Adrenal gland (tissue), 5 donors: ENCODE measurements around the gene TRIO.
"Not testable (repeated sequence)": the region's sequence is repeated elsewhere in the genome, so short reads cannot be mapped to it uniquely, and the experiment has no call there.

ENCODE experiments used
- POLR2A ChIP-seq, 2 donors: fragments of 450-650 bp; IDR thresholded peaks; one replicate each; pipeline ENCODE4 v1.6.1; 2017; ENCODE audit warnings: antibody characterized with exemption in 2 of 2, mild to moderate bottlenecking in 2 of 2, moderate library complexity in 1 of 2
- TF ChIP-seq, protein P1 (sequence below), 6 experiments: fragments of 450-650 bp in 4 of 6; fragments of 200-600 bp in 2 of 6; sonication (generic) in 1 of 6; IDR thresholded peaks; 1 replicate in 5 of 6; 2 replicates in 1 of 6; pipeline versions ENCODE4 v1.5.1 to v1.8.0; 2016 to 2021; ENCODE audit warnings: antibody characterized with exemption in 6 of 6, mild to moderate bottlenecking in 2 of 6, moderate library complexity in 1 of 6
- donor health status: DM: no; HTN: no; CAD: no.

DNA sequence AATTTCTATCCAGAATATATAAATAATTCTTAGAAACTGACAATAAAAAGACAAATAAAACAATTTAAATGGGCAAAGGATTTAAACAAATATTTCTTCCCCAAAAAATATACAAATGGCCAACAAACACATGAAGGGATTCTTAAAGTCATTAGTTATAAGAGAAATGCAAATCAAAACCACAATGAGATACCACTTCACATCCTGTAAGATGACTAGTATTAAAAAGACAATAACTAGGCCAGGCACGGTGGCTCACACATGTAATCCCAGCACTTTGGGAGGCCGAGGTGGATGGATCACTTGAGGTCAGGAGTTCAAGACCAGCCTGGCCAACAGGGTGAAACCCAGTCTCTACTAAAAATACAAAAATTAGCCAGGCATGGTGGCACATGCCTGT, 45.8 kb upstream of the TRIO start:
- TF ChIP-seq, protein P1, sequence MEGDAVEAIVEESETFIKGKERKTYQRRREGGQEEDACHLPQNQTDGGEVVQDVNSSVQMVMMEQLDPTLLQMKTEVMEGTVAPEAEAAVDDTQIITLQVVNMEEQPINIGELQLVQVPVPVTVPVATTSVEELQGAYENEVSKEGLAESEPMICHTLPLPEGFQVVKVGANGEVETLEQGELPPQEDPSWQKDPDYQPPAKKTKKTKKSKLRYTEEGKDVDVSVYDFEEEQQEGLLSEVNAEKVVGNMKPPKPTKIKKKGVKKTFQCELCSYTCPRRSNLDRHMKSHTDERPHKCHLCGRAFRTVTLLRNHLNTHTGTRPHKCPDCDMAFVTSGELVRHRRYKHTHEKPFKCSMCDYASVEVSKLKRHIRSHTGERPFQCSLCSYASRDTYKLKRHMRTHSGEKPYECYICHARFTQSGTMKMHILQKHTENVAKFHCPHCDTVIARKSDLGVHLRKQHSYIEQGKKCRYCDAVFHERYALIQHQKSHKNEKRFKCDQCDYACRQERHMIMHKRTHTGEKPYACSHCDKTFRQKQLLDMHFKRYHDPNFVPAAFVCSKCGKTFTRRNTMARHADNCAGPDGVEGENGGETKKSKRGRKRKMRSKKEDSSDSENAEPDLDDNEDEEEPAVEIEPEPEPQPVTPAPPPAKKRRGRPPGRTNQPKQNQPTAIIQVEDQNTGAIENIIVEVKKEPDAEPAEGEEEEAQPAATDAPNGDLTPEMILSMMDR (IDR thresholded peaks at IDR 0.05): not testable (repeated sequence)
- TF ChIP-seq POLR2A (IDR thresholded peaks at IDR 0.05): not testable (repeated sequence)
